Mammary epithelial cell (primary cell): ENCODE results near the gene MAPT.

Experiments used
- EZH2 ChIP-seq: IDR thresholded peaks from 2 replicates; pipeline ENCODE4 v1.6.1; 2012; ENCODE audit warnings: low read length, inconsistent platforms, borderline replicate concordance
- TF ChIP-seq, protein P1 (sequence below), 2 donors: IDR thresholded peaks in 1 of 2; conservative IDR thresholded peaks in 1 of 2; 2 replicates each; pipeline ENCODE4 v1.5.1; 2011 to 2012; ENCODE audit warnings: inconsistent platforms in 2 of 2, low read length in 2 of 2, mild to moderate bottlenecking in 2 of 2, control low read depth in 1 of 2, low read depth in 1 of 2; ENCODE audit not compliant: insufficient read depth in 1 of 2; ENCODE audit errors: extremely low read depth in 1 of 2

DNA sequence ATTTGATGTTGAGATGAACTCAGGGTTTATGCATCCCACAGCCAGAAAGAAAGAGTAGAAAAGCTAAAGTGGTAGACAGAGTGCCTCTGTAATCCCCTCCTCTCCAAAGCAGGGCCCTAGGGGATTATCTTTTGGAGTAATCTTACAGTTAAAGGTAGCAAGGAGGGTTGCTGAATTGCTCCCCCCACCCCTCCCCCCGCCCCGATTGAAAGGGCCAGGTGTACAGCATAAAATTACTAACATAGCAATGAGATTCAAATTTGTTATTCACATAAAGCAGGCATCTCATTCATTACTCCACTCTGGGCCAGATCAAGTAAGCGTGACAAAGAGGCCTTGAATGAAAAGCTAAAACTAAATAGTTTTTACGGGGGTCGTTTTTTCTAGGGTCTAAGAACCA is 177.4 kb downstream of the MAPT start:
- TF ChIP-seq, protein P1, sequence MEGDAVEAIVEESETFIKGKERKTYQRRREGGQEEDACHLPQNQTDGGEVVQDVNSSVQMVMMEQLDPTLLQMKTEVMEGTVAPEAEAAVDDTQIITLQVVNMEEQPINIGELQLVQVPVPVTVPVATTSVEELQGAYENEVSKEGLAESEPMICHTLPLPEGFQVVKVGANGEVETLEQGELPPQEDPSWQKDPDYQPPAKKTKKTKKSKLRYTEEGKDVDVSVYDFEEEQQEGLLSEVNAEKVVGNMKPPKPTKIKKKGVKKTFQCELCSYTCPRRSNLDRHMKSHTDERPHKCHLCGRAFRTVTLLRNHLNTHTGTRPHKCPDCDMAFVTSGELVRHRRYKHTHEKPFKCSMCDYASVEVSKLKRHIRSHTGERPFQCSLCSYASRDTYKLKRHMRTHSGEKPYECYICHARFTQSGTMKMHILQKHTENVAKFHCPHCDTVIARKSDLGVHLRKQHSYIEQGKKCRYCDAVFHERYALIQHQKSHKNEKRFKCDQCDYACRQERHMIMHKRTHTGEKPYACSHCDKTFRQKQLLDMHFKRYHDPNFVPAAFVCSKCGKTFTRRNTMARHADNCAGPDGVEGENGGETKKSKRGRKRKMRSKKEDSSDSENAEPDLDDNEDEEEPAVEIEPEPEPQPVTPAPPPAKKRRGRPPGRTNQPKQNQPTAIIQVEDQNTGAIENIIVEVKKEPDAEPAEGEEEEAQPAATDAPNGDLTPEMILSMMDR (conservative IDR thresholded peaks at IDR 0.05 in 1 of 2, IDR thresholded peaks at IDR 0.05 in 1 of 2; ENCODE audit: extremely low read depth in 1 of 2, insufficient read depth in 1 of 2, low read depth in 1 of 2, low read length in 2 of 2): no peak
- no peak for TF ChIP-seq EZH2
